DND-41 (cell line): Measurements from ENCODE around the gene ERC1.

ENCODE experiments used
- EZH2 ChIP-seq: IDR thresholded peaks from 3 replicates; pipeline ENCODE4 v1.6.1; 2012; ENCODE audit warnings: borderline replicate concordance, low read depth, mild to moderate bottlenecking, moderate library complexity, low read length, inconsistent platforms; ENCODE audit not compliant: severe bottlenecking
- TF ChIP-seq, protein P1 (sequence below): IDR thresholded peaks from 2 replicates; pipeline ENCODE4 v1.5.1; 2012; ENCODE audit warnings: borderline replicate concordance, low read length, moderate library complexity, mild to moderate bottlenecking; ENCODE audit not compliant: poor library complexity, severe bottlenecking; ENCODE audit errors: extremely low read depth

DNA sequence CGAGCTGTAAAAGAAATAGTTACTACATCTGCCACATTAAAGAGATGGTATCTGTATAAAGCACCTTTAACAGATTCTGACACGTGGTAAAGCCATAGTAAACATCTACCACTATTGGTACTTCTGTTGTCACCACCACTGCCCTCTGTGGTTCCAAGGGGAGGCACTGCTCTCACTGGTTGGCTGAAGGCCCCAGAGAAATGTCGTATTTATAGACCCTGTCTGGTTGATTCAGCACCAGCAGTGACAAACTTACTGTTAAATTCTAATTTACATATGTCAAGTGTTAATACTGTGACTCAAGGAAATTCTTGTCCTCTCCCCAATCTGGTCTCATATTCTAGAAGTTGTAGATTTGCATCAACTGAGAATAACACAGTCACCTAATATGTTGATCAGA is 281.1 kb downstream of the ERC1 start:
- no peak for TF ChIP-seq EZH2
- TF ChIP-seq, protein P1, sequence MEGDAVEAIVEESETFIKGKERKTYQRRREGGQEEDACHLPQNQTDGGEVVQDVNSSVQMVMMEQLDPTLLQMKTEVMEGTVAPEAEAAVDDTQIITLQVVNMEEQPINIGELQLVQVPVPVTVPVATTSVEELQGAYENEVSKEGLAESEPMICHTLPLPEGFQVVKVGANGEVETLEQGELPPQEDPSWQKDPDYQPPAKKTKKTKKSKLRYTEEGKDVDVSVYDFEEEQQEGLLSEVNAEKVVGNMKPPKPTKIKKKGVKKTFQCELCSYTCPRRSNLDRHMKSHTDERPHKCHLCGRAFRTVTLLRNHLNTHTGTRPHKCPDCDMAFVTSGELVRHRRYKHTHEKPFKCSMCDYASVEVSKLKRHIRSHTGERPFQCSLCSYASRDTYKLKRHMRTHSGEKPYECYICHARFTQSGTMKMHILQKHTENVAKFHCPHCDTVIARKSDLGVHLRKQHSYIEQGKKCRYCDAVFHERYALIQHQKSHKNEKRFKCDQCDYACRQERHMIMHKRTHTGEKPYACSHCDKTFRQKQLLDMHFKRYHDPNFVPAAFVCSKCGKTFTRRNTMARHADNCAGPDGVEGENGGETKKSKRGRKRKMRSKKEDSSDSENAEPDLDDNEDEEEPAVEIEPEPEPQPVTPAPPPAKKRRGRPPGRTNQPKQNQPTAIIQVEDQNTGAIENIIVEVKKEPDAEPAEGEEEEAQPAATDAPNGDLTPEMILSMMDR, result no peak
